GM18511 (cell line): ENCODE results near the gene TMEM248.
A peak's percentile ranks its signal among the peaks of the same experiment; 100 is the strongest.
"Not testable (repeated sequence)": the region's sequence is repeated elsewhere in the genome, so short reads cannot be mapped to it uniquely, and the experiment has no call there.

Source experiments
- ATAC-seq: cut with Tn5 transposase; IDR thresholded peaks from one replicate; pipeline ENCODE4 v1.9.1; 2021; ENCODE audit warnings: mild to moderate bottlenecking, moderate library complexity; ENCODE audit not compliant: unreplicated experiment

Gene TMEM248

DNA sequence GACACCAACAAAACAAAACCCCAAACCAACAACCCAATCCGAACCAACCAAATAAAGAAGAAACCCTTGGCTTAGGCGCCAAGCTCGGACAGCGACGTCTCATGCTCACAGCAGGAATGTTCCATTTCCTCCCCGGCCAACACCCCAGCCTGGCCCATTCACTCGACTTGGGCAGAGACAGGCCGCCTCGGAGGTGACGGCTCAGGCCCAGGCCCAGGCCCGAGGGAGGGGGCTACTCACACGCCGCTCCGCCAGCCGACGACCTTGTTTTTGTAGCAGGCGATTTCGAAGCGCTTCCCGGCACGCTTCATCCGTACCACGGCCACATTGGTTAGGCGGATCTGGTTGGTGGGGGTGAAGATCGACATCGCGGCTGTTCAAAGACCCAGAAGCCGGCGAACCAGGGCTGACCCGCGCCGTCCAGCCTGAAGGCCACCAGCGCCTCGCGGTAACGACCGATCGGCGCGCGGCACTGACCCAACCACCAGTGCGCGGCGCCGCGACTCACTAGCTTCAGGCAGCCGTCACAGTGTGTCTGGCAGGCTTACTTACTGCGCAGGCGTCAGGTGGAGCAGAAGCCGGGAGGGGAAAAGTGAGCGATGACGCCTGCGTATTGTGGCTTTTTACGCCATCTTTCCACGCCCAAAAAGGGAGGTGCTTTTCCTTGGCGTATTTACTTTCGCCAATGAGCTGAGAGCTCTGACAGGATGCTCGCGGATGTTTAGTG lies 74.2 kb downstream of the TMEM248 start, which contains the start of gene SBDS:
SBDS (minus strand) TSS at position 537 of the 727 bp plus-strand sequence; CDS start at position 368, 169 bp downstream.
- peak; percentile 64 for ATAC-seq

DNA sequence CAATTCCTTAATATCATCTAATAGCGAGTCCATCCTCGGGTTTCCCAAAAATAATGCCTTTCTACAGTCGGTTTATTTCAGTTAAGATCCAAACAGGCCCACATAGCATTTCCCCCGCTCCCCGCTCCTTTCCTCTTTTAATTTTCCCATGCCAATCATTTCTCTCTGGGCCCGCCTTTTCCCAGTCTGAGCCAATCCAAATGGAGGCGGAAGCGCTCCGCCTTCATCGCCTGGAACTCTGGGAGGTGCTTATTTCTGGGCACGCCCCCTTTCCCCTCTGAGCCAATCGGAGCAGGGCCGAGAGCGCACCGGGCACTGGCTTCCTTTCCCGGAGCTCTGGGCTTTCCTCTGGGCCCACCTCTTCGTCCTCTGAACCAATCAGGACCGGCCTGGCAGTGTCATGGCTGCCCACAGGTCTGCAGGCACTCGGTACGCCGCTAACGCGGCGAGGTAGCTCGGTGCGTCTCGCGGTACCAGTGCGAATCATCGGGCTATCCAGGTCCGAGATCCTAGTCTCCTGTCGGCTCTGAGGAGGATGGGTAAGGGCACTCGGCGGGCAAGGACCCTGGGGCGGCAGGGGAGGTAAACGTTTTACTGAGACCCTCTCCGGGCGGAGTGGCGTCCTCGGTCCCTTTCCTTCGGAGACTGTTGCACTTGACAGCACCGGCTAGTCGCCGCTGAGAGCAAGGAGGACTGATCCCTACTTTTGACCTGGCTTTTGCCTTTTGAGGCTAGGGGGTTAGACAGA lies 75.6 kb downstream of the TMEM248 start, which contains the start of gene TYW1:
TYW1 (plus strand) TSS at position 390 of the 748 bp plus-strand sequence; CDS start at position 536, 146 bp downstream.
- peak; percentile 90 for ATAC-seq

DNA sequence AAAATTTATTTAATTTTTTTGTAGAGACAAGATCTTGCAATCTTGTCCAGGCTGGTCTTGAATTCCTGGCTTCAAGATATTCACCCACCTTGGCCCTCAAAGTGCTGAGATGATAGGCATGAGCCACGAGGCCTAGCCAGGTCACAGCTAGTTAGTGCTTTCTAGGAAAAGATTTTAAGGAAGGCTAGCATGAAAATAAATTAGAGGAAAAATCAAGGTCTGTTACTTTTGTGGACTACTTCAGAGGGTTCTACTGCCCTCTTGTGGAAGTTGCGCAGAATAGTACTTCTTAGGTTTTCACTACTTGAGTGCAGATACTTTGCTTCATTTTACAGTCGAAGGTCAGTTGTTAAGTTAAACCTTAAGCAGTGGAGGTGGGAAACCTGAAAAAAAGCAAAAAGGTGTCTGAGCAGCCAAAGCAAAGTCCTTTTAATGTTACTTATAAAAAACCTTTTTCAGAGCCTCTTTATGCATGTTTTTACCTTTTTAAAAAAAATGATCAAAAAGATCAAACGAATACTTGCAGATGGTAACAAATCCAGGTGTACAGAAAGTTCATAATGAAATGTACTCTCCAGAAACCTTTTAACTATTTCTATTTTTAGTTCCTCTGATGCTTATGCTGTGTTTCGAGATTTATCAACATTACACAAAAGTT lies 79.7 kb downstream of the TMEM248 start:
- ATAC-seq = not testable (repeated sequence)

GRCh38 chr7:67004145-67004544 lies 83.1 kb downstream of the TMEM248 start:
- ATAC-seq = not testable (repeated sequence)

- ATAC-seq = no peak
Observed at GRCh38 chr7:67006965-67007364, 85.9 kb downstream of the TMEM248 start.
